Fibroblast of lung (primary cell): ENCODE measurements around the gene PHF2. TPM values are rescaled to one million over a fixed set of nuclear protein-coding genes. Genes with fewer than 3 reads are reported as not detected.
A peak's percentile ranks its signal among the peaks of the same experiment; 100 is the strongest.

Experiments
- DNase-seq, 2 donors: peaks; one replicate each; pipeline versions ENCODE4 v3.0.0 to v3.0.0-alpha.2; 2010; ENCODE audit warnings: low read depth in 2 of 2
- H2AFZ ChIP-seq: 2 replicates; pipeline ENCODE4 v1.5.1; 2012; ENCODE audit warnings: low read length, control low read depth, inconsistent platforms
- H3K27ac ChIP-seq: 2 replicates; pipeline ENCODE4 v1.5.1; 2011; ENCODE audit warnings: low read length, control low read depth; ENCODE audit not compliant: insufficient read depth
- H3K27me3 ChIP-seq: 2 replicates; pipeline ENCODE4 v1.5.1; 2011; ENCODE audit warnings: mild to moderate bottlenecking, low read length; ENCODE audit not compliant: control insufficient read depth, insufficient read depth
- H3K36me3 ChIP-seq: 2 replicates; pipeline ENCODE4 v1.5.1; 2011; ENCODE audit warnings: low read length; ENCODE audit not compliant: control insufficient read depth, insufficient read depth
- H3K4me1 ChIP-seq: 2 replicates; pipeline ENCODE4 v1.5.1; 2011; ENCODE audit warnings: low read length; ENCODE audit not compliant: control insufficient read depth, insufficient read depth; ENCODE audit errors: extremely low read depth
- H3K4me2 ChIP-seq: 2 replicates; pipeline ENCODE4 v1.5.1; 2011; ENCODE audit warnings: low read length, control low read depth; ENCODE audit not compliant: insufficient read depth; ENCODE audit errors: extremely low read depth
- H3K4me3 ChIP-seq, 4 experiments: fragments of 200-600 bp in 1 of 4; sonication (generic) in 1 of 4; replicated peaks in 1 of 4; 2 replicates each; pipeline ENCODE4 v1.5.1; 2011 to 2016; ENCODE audit warnings: low read length in 4 of 4, low read depth in 3 of 4, mild to moderate bottlenecking in 3 of 4, control low read depth in 2 of 4, inconsistent platforms in 1 of 4, mixed read lengths in 1 of 4; ENCODE audit not compliant: insufficient read depth in 1 of 4; ENCODE audit errors: control extremely low read depth in 1 of 4
- H3K79me2 ChIP-seq: 2 replicates; pipeline ENCODE4 v1.5.1; 2012; ENCODE audit warnings: mild to moderate bottlenecking, low read length, inconsistent platforms; ENCODE audit not compliant: control insufficient read depth, insufficient read depth
- H3K9ac ChIP-seq: 2 replicates; pipeline ENCODE4 v1.5.1; 2011; ENCODE audit warnings: mild to moderate bottlenecking, low read length, control low read depth; ENCODE audit not compliant: insufficient read depth
- H3K9me3 ChIP-seq: 2 replicates; pipeline ENCODE4 v1.5.1; 2012; ENCODE audit warnings: low read depth, low read length; ENCODE audit not compliant: control insufficient read depth, insufficient read depth
- H4K20me1 ChIP-seq: 2 replicates; pipeline ENCODE4 v1.5.1; 2011; ENCODE audit warnings: low read length; ENCODE audit not compliant: control insufficient read depth, insufficient read depth; ENCODE audit errors: extremely low read depth
- EZH2 ChIP-seq: IDR thresholded peaks from 2 replicates; pipeline ENCODE4 v1.5.1; 2012; ENCODE audit warnings: low read length, control low read depth, mild to moderate bottlenecking; ENCODE audit errors: missing control alignments
- polyA plus RNA-seq, 2 donors: library from polyadenylated mRNA; depleted of rRNA in 1 of 2; stranded (reverse) in 1 of 2; unstranded in 1 of 2; fragments of >200 nt; gene quantifications; 2 replicates each; pipeline ENCODE4 v1.2.1, GENCODE V29; 2011 to 2012; ENCODE audit warnings: missing spikeins in 1 of 2
- total RNA-seq: library from RNA; depleted of rRNA; stranded (reverse); fragments of >200 nt; gene quantifications from 2 replicates; pipeline ENCODE4 v1.2.1, GENCODE V29; 2014
- TF ChIP-seq, protein P1 (sequence below), 2 donors: IDR thresholded peaks in 1 of 2; conservative IDR thresholded peaks in 1 of 2; 1 replicate in 1 of 2; 2 replicates in 1 of 2; pipeline ENCODE4 v1.5.1; 2011 to 2012; ENCODE audit warnings: low read length in 2 of 2, control low read depth in 1 of 2, inconsistent platforms in 1 of 2, low read depth in 1 of 2, mild to moderate bottlenecking in 1 of 2

The PHF2 gene
- total and polyA plus RNA-seq, 2 donors (not counting 1 experiment from before 2014, with no cell fraction given): 9.2 to 13.4 TPM

GRCh38 chr9:93682155-93682968 lies 106.0 kb downstream of the PHF2 start:
- Histone ChIP-seq H3K4me1 (no peaks in the 10 kb centered on the region), H3K9ac (no peak overlapping the region), H3K9me3 (no peaks in the 10 kb centered on the region), H3K79me2 (no peaks in the 10 kb centered on the region), H3K36me3 (peaks cover 6% of the 10 kb centered on the region), H2AFZ (no peak overlapping the region), H3K4me2 (no peak overlapping the region), H3K27ac (no peak overlapping the region), H3K4me3 (no peak overlapping the region), H4K20me1 (no peaks in the 10 kb centered on the region), H3K27me3 (no peaks in the 10 kb centered on the region)
- TF ChIP-seq, protein P1, sequence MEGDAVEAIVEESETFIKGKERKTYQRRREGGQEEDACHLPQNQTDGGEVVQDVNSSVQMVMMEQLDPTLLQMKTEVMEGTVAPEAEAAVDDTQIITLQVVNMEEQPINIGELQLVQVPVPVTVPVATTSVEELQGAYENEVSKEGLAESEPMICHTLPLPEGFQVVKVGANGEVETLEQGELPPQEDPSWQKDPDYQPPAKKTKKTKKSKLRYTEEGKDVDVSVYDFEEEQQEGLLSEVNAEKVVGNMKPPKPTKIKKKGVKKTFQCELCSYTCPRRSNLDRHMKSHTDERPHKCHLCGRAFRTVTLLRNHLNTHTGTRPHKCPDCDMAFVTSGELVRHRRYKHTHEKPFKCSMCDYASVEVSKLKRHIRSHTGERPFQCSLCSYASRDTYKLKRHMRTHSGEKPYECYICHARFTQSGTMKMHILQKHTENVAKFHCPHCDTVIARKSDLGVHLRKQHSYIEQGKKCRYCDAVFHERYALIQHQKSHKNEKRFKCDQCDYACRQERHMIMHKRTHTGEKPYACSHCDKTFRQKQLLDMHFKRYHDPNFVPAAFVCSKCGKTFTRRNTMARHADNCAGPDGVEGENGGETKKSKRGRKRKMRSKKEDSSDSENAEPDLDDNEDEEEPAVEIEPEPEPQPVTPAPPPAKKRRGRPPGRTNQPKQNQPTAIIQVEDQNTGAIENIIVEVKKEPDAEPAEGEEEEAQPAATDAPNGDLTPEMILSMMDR (conservative IDR thresholded peaks at IDR 0.05 in 1 of 2, IDR thresholded peaks at IDR 0.05 in 1 of 2; ENCODE audit: low read depth in 1 of 2, low read length in 2 of 2): peak; percentile 75 to 84
- no peak for TF ChIP-seq EZH2
- peak; percentile 15 to 39 for DNase-seq

GRCh38 chr9:93683331-93684134 lies 107.1 kb downstream of the PHF2 start:
- no peaks in the 10 kb centered on the region for H4K20me1 ChIP-seq
- H3K4me3 ChIP-seq: no peak overlapping the region
- no peaks in the 10 kb centered on the region for H3K9me3 ChIP-seq
- TF ChIP-seq, protein P1 (conservative IDR thresholded peaks at IDR 0.05 in 1 of 2, IDR thresholded peaks at IDR 0.05 in 1 of 2; ENCODE audit: low read depth in 1 of 2, low read length in 2 of 2): no peak
- TF ChIP-seq EZH2: no peak
- H3K36me3 ChIP-seq: no peaks in the 10 kb centered on the region
- H3K27me3 ChIP-seq: no peaks in the 10 kb centered on the region
- H2AFZ ChIP-seq: no peak overlapping the region
- H3K9ac ChIP-seq: no peak overlapping the region
- H3K4me1 ChIP-seq: no peaks in the 10 kb centered on the region
- no peak overlapping the region for H3K27ac ChIP-seq
- H3K79me2 ChIP-seq: no peaks in the 10 kb centered on the region
- no peak overlapping the region for H3K4me2 ChIP-seq
- DNase-seq: no peak

- Histone ChIP-seq H3K9me3 (no peaks in the 10 kb centered on the region), H3K79me2 (no peaks in the 10 kb centered on the region), H3K4me3 (no peak overlapping the region), H3K27me3 (no peaks in the 10 kb centered on the region), H3K27ac (no peak overlapping the region), H3K9ac (no peak overlapping the region), H3K36me3 (no peaks in the 10 kb centered on the region), H4K20me1 (no peaks in the 10 kb centered on the region), H3K4me2 (no peak overlapping the region), H2AFZ (no peak overlapping the region), H3K4me1 (no peaks in the 10 kb centered on the region)
- DNase-seq: no peak
- no peak for TF ChIP-seq EZH2
- TF ChIP-seq, protein P1 (conservative IDR thresholded peaks at IDR 0.05 in 1 of 2, IDR thresholded peaks at IDR 0.05 in 1 of 2; ENCODE audit: low read depth in 1 of 2, low read length in 2 of 2): no peak
These were observed 107.9 kb downstream of the PHF2 start for GRCh38 chr9:93684161-93684765.
